GM06990 (cell line): ENCODE measurements around the gene LRRC27.

ENCODE experiments used
- DNase-seq: peaks from one replicate; pipeline ENCODE4 v3.0.0-alpha.2; 2011; ENCODE audit not compliant: insufficient read length; ENCODE audit errors: extremely low read depth
- H3K27me3 ChIP-seq: replicated peaks from 2 replicates; pipeline ENCODE4 v1.6.0; 2011; ENCODE audit warnings: low read length; ENCODE audit not compliant: control insufficient read depth, insufficient read depth
- H3K36me3 ChIP-seq: 2 replicates; pipeline ENCODE4 v1.5.1; 2011; ENCODE audit warnings: low read length; ENCODE audit not compliant: control insufficient read depth, insufficient read depth
- H3K4me3 ChIP-seq: replicated peaks from 2 replicates; pipeline ENCODE4 v1.5.1; 2011; ENCODE audit warnings: low read depth, mild to moderate bottlenecking, control low read depth, low read length
- TF ChIP-seq, protein P1 (sequence below): IDR thresholded peaks from 2 replicates; pipeline ENCODE4 v1.5.1; 2011; ENCODE audit warnings: low read length, control low read depth, mild to moderate bottlenecking, inconsistent platforms; ENCODE audit not compliant: insufficient read depth, poor library complexity, severe bottlenecking

LRRC27 gene

DNA sequence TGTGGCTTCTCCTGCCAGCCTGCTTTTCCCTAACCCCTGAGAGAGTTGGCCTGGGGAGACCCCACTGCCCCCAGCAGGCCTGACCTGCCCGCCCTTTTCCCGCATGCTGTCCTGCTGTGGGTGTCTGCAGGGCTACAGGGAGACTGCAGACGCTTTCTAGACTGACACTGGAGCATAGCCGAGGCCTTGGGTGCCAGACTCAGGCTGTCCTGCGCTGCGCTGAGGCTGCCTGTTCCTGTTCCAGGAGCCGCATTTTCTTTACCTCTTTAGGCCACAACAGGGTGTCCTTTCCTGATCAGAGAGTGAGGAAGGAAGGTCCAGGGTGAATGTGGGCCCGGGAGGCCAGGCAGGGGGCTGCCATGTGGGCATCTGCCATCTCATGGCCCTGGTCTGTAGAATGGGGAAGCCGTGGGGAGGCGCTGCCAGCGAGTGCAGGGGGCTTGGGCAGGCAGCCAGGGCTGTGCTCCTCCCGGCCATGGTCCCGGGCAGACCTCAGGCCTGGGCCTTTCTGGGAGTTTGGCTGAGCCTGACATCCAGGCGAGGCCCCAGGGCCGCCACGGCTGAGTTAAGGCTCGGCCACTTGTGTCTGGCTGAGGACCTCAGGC, 68.7 kb downstream of the LRRC27 start:
- Histone ChIP-seq H3K36me3 (no peaks in the 10 kb centered on the region), H3K27me3 (peaks cover under 1% of the 10 kb centered on the region; the same call in 1 of the 2 replicates), H3K4me3 (no peak overlapping the region)
- TF ChIP-seq, protein P1, sequence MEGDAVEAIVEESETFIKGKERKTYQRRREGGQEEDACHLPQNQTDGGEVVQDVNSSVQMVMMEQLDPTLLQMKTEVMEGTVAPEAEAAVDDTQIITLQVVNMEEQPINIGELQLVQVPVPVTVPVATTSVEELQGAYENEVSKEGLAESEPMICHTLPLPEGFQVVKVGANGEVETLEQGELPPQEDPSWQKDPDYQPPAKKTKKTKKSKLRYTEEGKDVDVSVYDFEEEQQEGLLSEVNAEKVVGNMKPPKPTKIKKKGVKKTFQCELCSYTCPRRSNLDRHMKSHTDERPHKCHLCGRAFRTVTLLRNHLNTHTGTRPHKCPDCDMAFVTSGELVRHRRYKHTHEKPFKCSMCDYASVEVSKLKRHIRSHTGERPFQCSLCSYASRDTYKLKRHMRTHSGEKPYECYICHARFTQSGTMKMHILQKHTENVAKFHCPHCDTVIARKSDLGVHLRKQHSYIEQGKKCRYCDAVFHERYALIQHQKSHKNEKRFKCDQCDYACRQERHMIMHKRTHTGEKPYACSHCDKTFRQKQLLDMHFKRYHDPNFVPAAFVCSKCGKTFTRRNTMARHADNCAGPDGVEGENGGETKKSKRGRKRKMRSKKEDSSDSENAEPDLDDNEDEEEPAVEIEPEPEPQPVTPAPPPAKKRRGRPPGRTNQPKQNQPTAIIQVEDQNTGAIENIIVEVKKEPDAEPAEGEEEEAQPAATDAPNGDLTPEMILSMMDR = no peak
- no peak for DNase-seq

DNA sequence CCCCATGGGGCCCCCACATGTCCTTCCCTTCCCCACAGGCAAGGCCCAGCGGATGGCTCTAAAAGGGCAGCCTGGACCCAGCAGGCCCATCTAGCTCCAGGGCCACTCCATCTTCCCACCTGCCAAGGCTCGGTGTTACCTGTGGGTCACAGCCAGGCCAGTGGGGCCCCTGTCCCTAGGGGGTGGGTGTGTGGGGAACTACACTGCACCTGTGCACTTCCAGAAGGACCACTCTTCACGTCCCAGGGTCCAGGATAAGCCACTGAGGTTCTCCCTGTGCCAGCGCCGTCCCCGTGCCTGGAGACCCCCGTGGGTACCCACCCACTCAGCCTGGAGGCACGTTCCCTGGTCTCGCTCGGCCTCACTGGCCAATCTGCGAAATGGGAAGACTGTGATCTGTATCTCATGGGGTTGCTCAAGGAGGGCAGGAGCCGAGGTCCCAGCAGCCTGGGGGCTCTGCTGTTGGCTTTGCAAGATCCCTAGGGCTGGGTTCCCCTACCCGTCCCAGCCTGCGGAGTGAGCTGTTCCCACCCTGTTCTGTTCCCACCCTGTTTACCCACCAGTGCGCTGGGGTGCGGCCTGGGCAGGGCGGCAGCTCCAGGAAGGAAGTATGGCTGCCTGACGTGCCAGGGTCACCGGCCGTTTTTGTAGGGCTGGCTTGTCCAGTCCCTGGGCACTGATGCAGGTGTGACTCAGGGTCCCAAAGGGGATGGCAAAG, 69.6 kb downstream of the LRRC27 start:
- no peaks in the 10 kb centered on the region; the same call in 1 of the 2 replicates for H3K27me3 ChIP-seq
- TF ChIP-seq, protein P1 = no peak
- no peaks in the 10 kb centered on the region for H3K36me3 ChIP-seq
- H3K4me3 ChIP-seq = no peak overlapping the region
- no peak for DNase-seq

DNA sequence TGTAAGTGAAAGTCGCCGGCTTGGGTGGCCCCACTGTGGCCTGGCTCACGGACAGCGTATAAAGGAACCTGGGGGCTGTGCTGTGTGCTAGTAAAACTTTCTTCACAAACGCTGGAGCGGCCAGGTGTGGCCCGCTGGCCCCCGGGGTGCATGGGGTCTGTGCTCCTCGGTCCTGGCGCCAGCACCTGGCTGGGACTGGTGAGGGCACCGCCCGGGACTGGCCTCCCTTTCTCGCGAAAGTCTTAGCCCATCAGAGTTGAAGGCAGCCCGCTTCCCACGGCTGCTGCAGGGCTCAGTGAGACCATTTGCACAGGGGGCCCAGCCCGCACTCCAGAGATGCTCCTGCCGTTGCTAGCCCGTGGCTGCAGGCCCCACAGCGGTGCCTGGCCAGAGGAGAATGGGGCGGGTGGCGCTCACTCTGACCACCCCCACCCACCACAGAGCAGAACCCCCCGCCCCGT, 70.8 kb downstream of the LRRC27 start:
- TF ChIP-seq, protein P1 = no peak
- Histone ChIP-seq H3K4me3 (no peak overlapping the region), H3K27me3 (no peaks in the 10 kb centered on the region; the same call in 1 of the 2 replicates), H3K36me3 (no peaks in the 10 kb centered on the region)
- no peak for DNase-seq

DNA sequence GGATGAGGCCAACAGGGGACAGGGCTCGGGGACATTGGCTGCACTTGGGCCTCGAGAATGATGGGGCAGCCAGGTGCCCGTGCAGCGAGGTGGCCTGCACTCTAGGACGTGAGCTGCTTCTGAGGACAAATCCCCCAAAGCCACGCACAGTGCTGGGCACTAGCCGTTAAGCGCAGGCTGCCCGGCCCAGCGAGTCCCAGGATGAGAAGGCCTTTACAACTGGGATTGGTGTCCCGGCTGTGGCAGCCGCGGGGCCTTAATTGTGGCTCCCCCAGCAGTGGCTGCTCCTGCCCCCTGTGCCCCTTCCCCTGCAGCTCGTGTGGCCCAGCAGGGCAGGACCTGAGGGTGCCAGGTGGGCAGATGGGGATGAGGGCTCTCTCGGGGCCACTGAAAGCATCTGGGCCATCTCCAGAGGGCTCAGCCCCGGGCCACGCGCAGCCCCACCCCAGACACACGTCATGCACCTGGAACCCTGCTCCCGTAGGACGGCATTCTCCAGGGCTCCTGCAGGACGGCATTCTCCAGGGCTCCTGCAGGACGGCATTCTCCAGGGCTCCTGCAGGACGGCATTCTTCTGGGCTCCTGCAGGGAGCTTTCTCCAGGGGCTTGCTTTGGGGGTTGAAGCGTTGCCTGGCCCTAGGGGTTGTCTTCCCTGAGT, 71.6 kb downstream of the LRRC27 start:
- DNase-seq = no peak
- TF ChIP-seq, protein P1 = no peak
- Histone ChIP-seq H3K36me3 (no peaks in the 10 kb centered on the region), H3K4me3 (no peak overlapping the region), H3K27me3 (no peaks in the 10 kb centered on the region; the same call in 1 of the 2 replicates)

DNA sequence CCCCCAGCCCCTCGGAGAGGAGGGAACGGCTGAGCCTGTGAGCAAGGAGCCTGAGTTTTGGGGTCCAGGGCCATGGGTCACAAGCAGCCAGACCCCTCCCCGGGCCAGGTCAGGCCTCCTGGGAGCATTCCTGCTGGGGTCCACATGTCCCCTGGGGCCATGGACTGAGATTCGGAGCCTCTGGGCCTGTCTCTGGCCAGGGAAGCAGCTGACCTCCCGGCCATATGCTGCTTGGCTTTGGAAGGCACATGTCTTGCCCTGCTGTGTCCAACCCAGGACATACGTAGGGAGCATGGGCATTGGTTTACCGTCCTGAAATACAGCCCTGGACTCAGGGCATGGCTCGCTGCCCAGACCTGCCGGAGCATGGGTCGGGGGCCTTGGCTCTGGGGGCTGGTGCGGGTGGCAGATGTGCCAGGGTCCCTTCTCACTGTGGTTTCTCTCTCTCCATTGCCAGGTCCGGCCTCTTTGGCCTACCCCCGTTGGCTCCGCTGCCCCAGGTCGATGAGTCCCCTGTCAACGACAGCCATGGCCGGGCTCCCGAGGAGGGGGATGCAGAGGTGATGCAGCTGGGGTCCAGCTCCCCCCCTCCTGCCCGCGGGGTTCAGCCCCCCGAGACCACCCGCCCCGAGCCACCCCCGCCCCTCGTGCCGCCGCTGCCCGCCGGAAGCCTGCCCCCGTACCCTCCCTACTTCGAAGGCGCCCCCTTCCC, 72.3 kb downstream of the LRRC27 start:
- Histone ChIP-seq H3K27me3 (no peaks in the 10 kb centered on the region; the same call in 1 of the 2 replicates), H3K4me3 (no peak overlapping the region), H3K36me3 (no peaks in the 10 kb centered on the region)
- no peak for DNase-seq
- TF ChIP-seq, protein P1 = no peak
